GM12891 (cell line): ENCODE measurements around the gene JMY.

Experiments
- PAX5 ChIP-seq: IDR thresholded peaks from 2 replicates; pipeline ENCODE4 v1.6.1; 2011; ENCODE audit warnings: low read length, moderate library complexity, mild to moderate bottlenecking; ENCODE audit not compliant: insufficient read depth, severe bottlenecking
- POLR2A ChIP-seq: IDR thresholded peaks from 2 replicates; pipeline ENCODE4 v1.6.1; 2011; ENCODE audit warnings: low read depth, low read length, control low read depth
- POLR2AphosphoS5 ChIP-seq: IDR thresholded peaks from 2 replicates; pipeline ENCODE4 v1.6.1; 2011; ENCODE audit warnings: low read depth, low read length, control low read depth
- POU2F2 ChIP-seq: IDR thresholded peaks from 2 replicates; pipeline ENCODE4 v1.6.1; 2011; ENCODE audit warnings: low read depth, mild to moderate bottlenecking, control low read depth, low read length, moderate library complexity
- SPI1 ChIP-seq: IDR thresholded peaks from 2 replicates; pipeline ENCODE4 v1.6.1; 2011; ENCODE audit warnings: low read depth, low read length, control low read depth
- TAF1 ChIP-seq: IDR thresholded peaks from 2 replicates; pipeline ENCODE4 v1.6.1; 2011; ENCODE audit warnings: low read depth, low read length, control low read depth

DNA sequence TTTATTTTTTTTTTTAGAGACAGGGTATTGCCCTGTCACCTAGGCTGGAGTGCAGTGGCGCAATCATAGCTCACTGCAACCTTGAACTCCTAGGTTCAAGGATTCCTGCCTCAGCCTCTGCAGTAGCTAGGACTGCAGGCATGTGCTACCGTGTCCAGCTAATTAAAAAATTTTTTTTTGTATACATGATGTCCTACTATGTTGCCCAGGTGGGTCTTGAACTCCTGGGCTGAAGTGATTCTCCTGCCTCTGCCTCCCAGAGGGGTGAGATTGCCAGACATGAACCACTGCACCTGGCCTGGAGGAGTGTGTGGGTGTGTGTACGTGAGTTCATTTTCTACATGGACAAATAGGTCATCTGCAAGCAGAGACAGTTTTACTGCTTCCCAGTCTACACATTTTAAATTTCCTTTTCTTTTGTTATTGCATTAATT is 33.8 kb downstream of the JMY start:
- no peak for TF ChIP-seq POU2F2
- no peak for TF ChIP-seq TAF1
- TF ChIP-seq POLR2A: no peak
- no peak for TF ChIP-seq POLR2AphosphoS5
- TF ChIP-seq PAX5: no peak
- no peak for TF ChIP-seq SPI1
